Upper lobe of left lung (tissue), 6 donors: Measurements from ENCODE around the gene PRKN. TPM values are rescaled to one million over a fixed set of nuclear protein-coding genes. Genes with fewer than 3 reads are reported as not detected.

ENCODE experiments used
- ATAC-seq, 2 donors: fragments of 200-7000 bp; cut with Tn5 transposase; one replicate each; pipeline ENCODE4 v1.9.1; 2022; ENCODE audit warnings: mild to moderate bottlenecking in 2 of 2, moderate library complexity in 2 of 2; ENCODE audit not compliant: low FRiP score in 2 of 2
- DNase-seq, 2 donors: peaks; one replicate each; pipeline ENCODE4 v3.0.0-alpha.2; 2019 to 2020
- H3K27ac ChIP-seq, 4 donors: fragments of 200-600 bp; sonication (generic); one replicate each; pipeline ENCODE4 v1.5.1; 2016 to 2019
- H3K27me3 ChIP-seq, 4 donors: fragments of 200-600 bp; sonication (generic); one replicate each; pipeline ENCODE4 v1.5.1; 2017 to 2019
- H3K36me3 ChIP-seq, 4 donors: fragments of 200-600 bp; sonication (generic); one replicate each; pipeline ENCODE4 v1.5.1; 2016 to 2019
- H3K4me1 ChIP-seq, 4 donors: fragments of 200-600 bp; sonication (generic); one replicate each; pipeline ENCODE4 v1.5.1; 2018 to 2019
- H3K4me3 ChIP-seq, 4 donors: fragments of 200-600 bp; sonication (generic); one replicate each; pipeline ENCODE4 v1.5.1; 2017 to 2019; ENCODE audit warnings: mild to moderate bottlenecking in 2 of 4, moderate library complexity in 1 of 4
- H3K9me3 ChIP-seq, 4 donors: fragments of 200-600 bp; sonication (generic); one replicate each; pipeline ENCODE4 v1.5.1; 2018 to 2019
- CTCF ChIP-seq, 6 experiments: fragments of 450-650 bp in 4 of 6; fragments of 200-600 bp in 2 of 6; sonication (generic) in 2 of 6; IDR thresholded peaks; one replicate each; pipeline ENCODE4 v1.5.1; 2016 to 2019; ENCODE audit warnings: antibody characterized with exemption in 6 of 6
- EP300 ChIP-seq, 4 donors: sonication (generic); formaldehyde crosslinking; IDR thresholded peaks; one replicate each; pipeline ENCODE4 v1.5.1; 2017; ENCODE audit warnings: antibody characterized with exemption in 4 of 4, control low read depth in 2 of 4
- POLR2A ChIP-seq, 4 donors: fragments of 450-650 bp; IDR thresholded peaks; one replicate each; pipeline ENCODE4 v1.5.1; 2016 to 2017; ENCODE audit warnings: antibody characterized with exemption in 4 of 4, mild to moderate bottlenecking in 2 of 4
- POLR2AphosphoS5 ChIP-seq, 2 donors: sonication (generic); formaldehyde crosslinking; IDR thresholded peaks; one replicate each; pipeline ENCODE4 v1.5.1; 2017; ENCODE audit warnings: antibody characterized with exemption in 2 of 2
- WGBS, 2 donors: methylation state at CpG; one replicate each; pipeline ENCODE4 v1.1.5; 2017 to 2018; 5-methylcytosine and 5-hydroxymethylcytosine counted together
- total RNA-seq, 6 donors: library from RNA; depleted of rRNA in 4 of 6; stranded (reverse); fragments of >200 nt in 4 of 6; gene quantifications; one replicate each; pipeline versions ENCODE4 v1.1.0 to v1.2.1, GENCODE V29; 2016 to 2021
- donor health status: DM: no; HTN: no; CAD: no; lungs with moderate emphysema.
- donor health status: DM: no; HTN: yes; CAD: no; lungs with severe emphysema.

The PRKN gene
- total RNA-seq, 6 donors from 2014 or later, result 2.7 to 29.3 (median 5.5) TPM

- ATAC-seq, result no peak
- Histone ChIP-seq H3K27ac (no peak overlapping the region), H3K4me3 (no peak overlapping the region), H3K9me3 (no peaks in the 10 kb centered on the region), H3K4me1 (no peaks in the 10 kb centered on the region), H3K27me3 (no peaks in the 10 kb centered on the region), H3K36me3 (no peaks in the 10 kb centered on the region)
- TF ChIP-seq CTCF (IDR thresholded peaks at IDR 0.05) (no peak), POLR2A (IDR thresholded peaks at IDR 0.05) (no peak), POLR2AphosphoS5 (IDR thresholded peaks at IDR 0.05) (no peak)
- 93 to 95% methylated on average over 6 of the region's 6 CpGs for WGBS, 2 donors
- no peak for DNase-seq
Measured at GRCh38 chr6:161383951-161384350, 1343.6 kb downstream of the PRKN start.

GRCh38 chr6:161379834-161380582 lies 1347.6 kb downstream of the PRKN start:
- no peaks in the 10 kb centered on the region for H3K36me3 ChIP-seq
- ATAC-seq (no peak), DNase-seq (no peak)
- WGBS, 2 donors, result 67 to 70% methylated on average over 8 of the region's 8 CpGs
- TF ChIP-seq POLR2A (IDR thresholded peaks at IDR 0.05), result no peak
- TF ChIP-seq POLR2AphosphoS5 (IDR thresholded peaks at IDR 0.05), result no peak
- no peak for TF ChIP-seq CTCF (IDR thresholded peaks at IDR 0.05)
- TF ChIP-seq EP300 (IDR thresholded peaks at IDR 0.05), result no peak
- no peaks in the 10 kb centered on the region for H3K9me3 ChIP-seq
- no peaks in the 10 kb centered on the region for H3K27me3 ChIP-seq
- no peak overlapping the region for H3K27ac ChIP-seq
- peaks cover 3 to 10% (median 8%) of the 10 kb centered on the region in 4 donors for H3K4me1 ChIP-seq
- no peak overlapping the region for H3K4me3 ChIP-seq

GRCh38 chr6:161378115-161378514 lies 1349.5 kb downstream of the PRKN start:
- no peaks in the 10 kb centered on the region for H3K9me3 ChIP-seq
- whole genome bisulfite sequencing, 2 donors, result 85 to 92% methylated on average over 8 to 12 of the region's 12 CpGs

GRCh38 chr6:161377116-161377515 lies 1350.5 kb downstream of the PRKN start:
- WGBS, 2 donors, result 92 to 93% methylated on average over 8 to 13 of the region's 13 CpGs
- DNase-seq (peak in 1 of 2 donors; percentile 65), ATAC-seq (no peak)
- Histone ChIP-seq H3K4me1 (peaks cover 9 to 16% (median 11%) of the 10 kb centered on the region in 4 donors), H3K4me3 (no peak overlapping the region), H3K9me3 (no peaks in the 10 kb centered on the region), H3K27ac (no peak overlapping the region), H3K27me3 (no peaks in the 10 kb centered on the region), H3K36me3 (no peaks in the 10 kb centered on the region)
- TF ChIP-seq POLR2AphosphoS5 (IDR thresholded peaks at IDR 0.05) (no peak), EP300 (IDR thresholded peaks at IDR 0.05) (no peak), POLR2A (IDR thresholded peaks at IDR 0.05) (no peak), CTCF (IDR thresholded peaks at IDR 0.05) (no peak)

More at GRCh38 chr6:161378115-161378514, 1349.5 kb downstream of the PRKN start:
- no peak overlapping the region for H3K4me3 ChIP-seq
- no peak overlapping the region for H3K27ac ChIP-seq
- H3K36me3 ChIP-seq, result no peaks in the 10 kb centered on the region
- ATAC-seq (no peak), DNase-seq (peak in 1 of 2 donors; percentile 63)
- H3K4me1 ChIP-seq, result peaks cover 9 to 16% (median 11%) of the 10 kb centered on the region in 4 donors
- no peak for TF ChIP-seq POLR2AphosphoS5 (IDR thresholded peaks at IDR 0.05)
- no peak for TF ChIP-seq POLR2A (IDR thresholded peaks at IDR 0.05)
- no peak for TF ChIP-seq CTCF (IDR thresholded peaks at IDR 0.05)
- TF ChIP-seq EP300 (IDR thresholded peaks at IDR 0.05), result no peak
- no peaks in the 10 kb centered on the region for H3K27me3 ChIP-seq

GRCh38 chr6:161376367-161376766 lies 1351.2 kb downstream of the PRKN start:
- Histone ChIP-seq H3K4me3 (no peak overlapping the region), H3K27me3 (no peaks in the 10 kb centered on the region), H3K9me3 (no peaks in the 10 kb centered on the region), H3K27ac (no peak overlapping the region), H3K36me3 (no peaks in the 10 kb centered on the region), H3K4me1 (peaks cover 9 to 16% (median 11%) of the 10 kb centered on the region in 4 donors)
- 88 to 93% methylated on average over 7 to 11 of the region's 11 CpGs for WGBS, 2 donors
- no peak for ATAC-seq
- TF ChIP-seq POLR2AphosphoS5 (IDR thresholded peaks at IDR 0.05) (no peak), POLR2A (IDR thresholded peaks at IDR 0.05) (no peak), EP300 (IDR thresholded peaks at IDR 0.05) (no peak), CTCF (IDR thresholded peaks at IDR 0.05) (no peak)
- DNase-seq, result no peak
